GM18502 (cell line): ENCODE data around the gene MRGPRX4.

Source experiments
- ATAC-seq: cut with Tn5 transposase; IDR thresholded peaks from one replicate; pipeline ENCODE4 v1.9.1; 2021; ENCODE audit warnings: mild to moderate bottlenecking; ENCODE audit not compliant: unreplicated experiment, poor library complexity

The MRGPRX4 gene

DNA sequence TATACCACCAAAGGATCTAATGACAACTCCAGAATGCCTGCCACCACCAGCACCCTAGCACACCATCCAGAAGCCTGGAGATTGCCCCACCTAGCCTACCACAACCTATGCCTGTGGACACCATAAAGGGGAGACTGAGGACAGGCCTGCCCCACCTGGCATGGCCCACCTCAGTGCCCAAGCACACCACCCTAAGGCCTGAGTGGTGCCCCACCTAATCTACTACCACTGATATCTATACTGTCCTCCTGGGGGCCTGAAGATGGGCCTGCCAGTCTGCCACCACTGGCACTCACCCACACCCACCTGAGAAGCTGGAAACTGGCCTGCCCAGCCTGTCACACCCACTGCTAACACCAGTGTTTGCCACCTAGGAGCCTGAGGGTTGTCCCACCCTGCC lies 32.1 kb downstream of the MRGPRX4 start:
- ATAC-seq = no peak

DNA sequence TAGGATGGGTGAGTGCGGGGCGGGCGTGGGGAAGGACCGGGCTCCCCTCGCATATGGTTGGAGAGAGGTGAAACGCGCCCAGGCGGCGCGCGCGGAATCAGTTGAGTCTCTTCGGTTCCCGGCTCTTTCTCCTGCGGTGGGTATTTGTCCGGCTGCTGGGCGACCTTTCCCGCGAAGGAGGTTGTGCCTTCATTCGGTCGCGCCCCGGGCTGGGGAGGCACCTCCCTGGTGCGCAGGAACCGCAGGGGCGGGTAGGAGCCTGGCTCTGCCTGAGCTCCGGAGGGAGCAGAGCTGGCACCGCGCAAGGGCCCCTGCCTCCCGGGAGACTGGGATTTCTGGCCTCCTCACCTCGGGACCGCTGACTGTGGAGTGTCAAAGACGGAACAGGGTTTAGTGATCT lies 36.4 kb downstream of the MRGPRX4 start:
- no peak for ATAC-seq

- ATAC-seq = no peak
Measured at GRCh38 chr11:18221274-18221876, 48.7 kb downstream of the MRGPRX4 start.

GRCh38 chr11:18222814-18223421 lies 50.3 kb downstream of the MRGPRX4 start:
- ATAC-seq = no peak
